ENCODE data around the gene CNTNAP2.

- no peak for TF ChIP-seq CTCF (IDR thresholded peaks at IDR 0.05)
- no peak for TF ChIP-seq POLR2A (IDR thresholded peaks at IDR 0.05)
Measured at GRCh38 chr7:147915781-147916180, 1799.2 kb downstream of the CNTNAP2 start.
